ENCODE measurements around the gene PALM3.

Gene PALM3

GRCh38 chr19:14066134-14066533 lies 4.3 kb upstream of the PALM3 start:
- Histone ChIP-seq H3K79me2 (ENCODE audit: insufficient read depth, low read length) (no peaks in the 10 kb centered on the region), H3K27me3 (ENCODE audit: insufficient read depth, low read length) (no peaks in the 10 kb centered on the region), H3K9me3 (ENCODE audit: low read length) (no peaks in the 10 kb centered on the region), H3K9me2 (ENCODE audit: low read depth, low read length) (no peaks in the 10 kb centered on the region), H4K20me1 (ENCODE audit: insufficient read depth, low read length) (no peaks in the 10 kb centered on the region), H3K9ac (ENCODE audit: low read length) (no peak overlapping the region), H3K4me3 (ENCODE audit: low read depth, low read length, poor library complexity, severe bottlenecking) (no peak overlapping the region), H3K36me3 (ENCODE audit: insufficient read depth, low read length) (no peaks in the 10 kb centered on the region), H3K27ac (ENCODE audit: low read depth, low read length, poor library complexity, severe bottlenecking) (no peak overlapping the region), H3F3A (ENCODE audit: insufficient read depth, low read length) (no peaks in the 10 kb centered on the region), H3K4me1 (ENCODE audit: insufficient read depth, low read length, severe bottlenecking) (no peaks in the 10 kb centered on the region), H3K4me2 (ENCODE audit: low read length) (no peak overlapping the region), H2AFZ (ENCODE audit: low read length) (no peak overlapping the region)
- TF ChIP-seq EZH2 (IDR thresholded peaks at IDR 0.05; ENCODE audit: borderline replicate concordance, low read length), result no peak
- TF ChIP-seq, protein P1, sequence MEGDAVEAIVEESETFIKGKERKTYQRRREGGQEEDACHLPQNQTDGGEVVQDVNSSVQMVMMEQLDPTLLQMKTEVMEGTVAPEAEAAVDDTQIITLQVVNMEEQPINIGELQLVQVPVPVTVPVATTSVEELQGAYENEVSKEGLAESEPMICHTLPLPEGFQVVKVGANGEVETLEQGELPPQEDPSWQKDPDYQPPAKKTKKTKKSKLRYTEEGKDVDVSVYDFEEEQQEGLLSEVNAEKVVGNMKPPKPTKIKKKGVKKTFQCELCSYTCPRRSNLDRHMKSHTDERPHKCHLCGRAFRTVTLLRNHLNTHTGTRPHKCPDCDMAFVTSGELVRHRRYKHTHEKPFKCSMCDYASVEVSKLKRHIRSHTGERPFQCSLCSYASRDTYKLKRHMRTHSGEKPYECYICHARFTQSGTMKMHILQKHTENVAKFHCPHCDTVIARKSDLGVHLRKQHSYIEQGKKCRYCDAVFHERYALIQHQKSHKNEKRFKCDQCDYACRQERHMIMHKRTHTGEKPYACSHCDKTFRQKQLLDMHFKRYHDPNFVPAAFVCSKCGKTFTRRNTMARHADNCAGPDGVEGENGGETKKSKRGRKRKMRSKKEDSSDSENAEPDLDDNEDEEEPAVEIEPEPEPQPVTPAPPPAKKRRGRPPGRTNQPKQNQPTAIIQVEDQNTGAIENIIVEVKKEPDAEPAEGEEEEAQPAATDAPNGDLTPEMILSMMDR (IDR thresholded peaks at IDR 0.05; ENCODE audit: low read length), result no peak

DNA sequence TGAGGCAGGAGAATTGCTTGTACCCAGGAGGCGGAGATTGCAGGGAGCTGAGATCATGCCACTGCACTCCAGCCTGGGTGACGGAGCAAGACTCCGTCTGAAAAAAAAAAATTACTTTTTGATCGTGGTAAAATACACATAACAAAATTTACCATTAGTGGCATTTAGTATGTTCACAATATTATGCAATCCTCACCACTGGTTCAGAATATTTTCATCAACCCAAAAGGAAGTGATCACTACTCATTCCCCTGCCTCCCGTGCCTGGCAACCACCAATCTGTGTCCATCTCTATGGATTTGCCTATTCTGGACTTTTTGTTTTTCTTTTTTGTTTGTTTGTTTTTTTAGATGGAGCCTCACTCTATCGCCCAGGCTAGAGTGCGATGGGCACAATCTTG lies 1.2 kb upstream of the PALM3 start:
- Histone ChIP-seq H3K4me3 (ENCODE audit: low read depth, low read length, poor library complexity, severe bottlenecking) (no peak overlapping the region), H3K27ac (ENCODE audit: low read depth, low read length, poor library complexity, severe bottlenecking) (no peak overlapping the region), H3K9ac (ENCODE audit: low read length) (no peak overlapping the region), H3K4me2 (ENCODE audit: low read length) (no peak overlapping the region), H4K20me1 (ENCODE audit: insufficient read depth, low read length) (no peaks in the 10 kb centered on the region), H3K27me3 (ENCODE audit: insufficient read depth, low read length) (peaks cover 3% of the 10 kb centered on the region; the same call in 1 of the 2 replicates), H3F3A (ENCODE audit: insufficient read depth, low read length) (no peaks in the 10 kb centered on the region), H2AFZ (ENCODE audit: low read length) (no peak overlapping the region), H3K9me2 (ENCODE audit: low read depth, low read length) (no peaks in the 10 kb centered on the region), H3K79me2 (ENCODE audit: insufficient read depth, low read length) (no peaks in the 10 kb centered on the region), H3K9me3 (ENCODE audit: low read length) (no peaks in the 10 kb centered on the region), H3K36me3 (ENCODE audit: insufficient read depth, low read length) (no peaks in the 10 kb centered on the region), H3K4me1 (ENCODE audit: insufficient read depth, low read length, severe bottlenecking) (no peaks in the 10 kb centered on the region)
- TF ChIP-seq, protein P1 (IDR thresholded peaks at IDR 0.05; ENCODE audit: low read length), result no peak
- TF ChIP-seq EZH2 (IDR thresholded peaks at IDR 0.05; ENCODE audit: borderline replicate concordance, low read length), result no peak

DNA sequence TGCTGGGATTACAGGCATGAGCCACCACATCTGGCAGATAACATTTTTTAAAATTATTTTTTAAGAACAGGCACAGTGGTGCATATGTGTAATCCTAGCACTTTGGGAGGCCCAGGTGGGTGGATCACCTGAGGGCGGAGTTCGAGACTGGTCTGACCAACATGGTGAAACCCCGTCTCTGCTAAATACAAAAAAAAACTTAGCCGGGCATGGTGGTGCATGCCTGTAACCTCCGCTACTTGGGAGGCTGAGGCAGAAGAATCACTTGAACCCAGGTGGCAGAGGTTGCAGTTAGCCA lies 631 bp upstream of the PALM3 start:
- no peaks in the 10 kb centered on the region for H3K9me3 ChIP-seq (ENCODE audit: low read length)
- H3F3A ChIP-seq (ENCODE audit: insufficient read depth, low read length), result no peaks in the 10 kb centered on the region
- H3K4me1 ChIP-seq (ENCODE audit: insufficient read depth, low read length, severe bottlenecking), result no peaks in the 10 kb centered on the region
- H4K20me1 ChIP-seq (ENCODE audit: insufficient read depth, low read length), result no peaks in the 10 kb centered on the region
- H3K27ac ChIP-seq (ENCODE audit: low read depth, low read length, poor library complexity, severe bottlenecking), result no peak overlapping the region
- TF ChIP-seq, protein P1 (IDR thresholded peaks at IDR 0.05; ENCODE audit: low read length), result no peak
- no peak for TF ChIP-seq EZH2 (IDR thresholded peaks at IDR 0.05; ENCODE audit: borderline replicate concordance, low read length)
- H3K9ac ChIP-seq (ENCODE audit: low read length), result no peak overlapping the region
- H3K9me2 ChIP-seq (ENCODE audit: low read depth, low read length), result no peaks in the 10 kb centered on the region
- no peaks in the 10 kb centered on the region for H3K79me2 ChIP-seq (ENCODE audit: insufficient read depth, low read length)
- H2AFZ ChIP-seq (ENCODE audit: low read length), result no peak overlapping the region
- no peak overlapping the region for H3K4me3 ChIP-seq (ENCODE audit: low read depth, low read length, poor library complexity, severe bottlenecking)
- H3K36me3 ChIP-seq (ENCODE audit: insufficient read depth, low read length), result no peaks in the 10 kb centered on the region
- H3K4me2 ChIP-seq (ENCODE audit: low read length), result no peak overlapping the region
- H3K27me3 ChIP-seq (ENCODE audit: insufficient read depth, low read length), result peaks cover 5% of the 10 kb centered on the region; the same call in 1 of the 2 replicates

Measured in OCI-LY1 (cell line).